Mammary microvascular endothelial cell (primary cell): ENCODE results near the gene TRAK1. TPM values are rescaled to one million over a fixed set of nuclear protein-coding genes. Genes with fewer than 3 reads are reported as not detected.

Experiments
- total RNA-seq: library from RNA; depleted of rRNA; stranded (reverse); fragments of >200 nt; gene quantifications from 2 replicates; pipeline ENCODE4 v1.2.3, GENCODE V29; 2015

TRAK1 gene, protein sequence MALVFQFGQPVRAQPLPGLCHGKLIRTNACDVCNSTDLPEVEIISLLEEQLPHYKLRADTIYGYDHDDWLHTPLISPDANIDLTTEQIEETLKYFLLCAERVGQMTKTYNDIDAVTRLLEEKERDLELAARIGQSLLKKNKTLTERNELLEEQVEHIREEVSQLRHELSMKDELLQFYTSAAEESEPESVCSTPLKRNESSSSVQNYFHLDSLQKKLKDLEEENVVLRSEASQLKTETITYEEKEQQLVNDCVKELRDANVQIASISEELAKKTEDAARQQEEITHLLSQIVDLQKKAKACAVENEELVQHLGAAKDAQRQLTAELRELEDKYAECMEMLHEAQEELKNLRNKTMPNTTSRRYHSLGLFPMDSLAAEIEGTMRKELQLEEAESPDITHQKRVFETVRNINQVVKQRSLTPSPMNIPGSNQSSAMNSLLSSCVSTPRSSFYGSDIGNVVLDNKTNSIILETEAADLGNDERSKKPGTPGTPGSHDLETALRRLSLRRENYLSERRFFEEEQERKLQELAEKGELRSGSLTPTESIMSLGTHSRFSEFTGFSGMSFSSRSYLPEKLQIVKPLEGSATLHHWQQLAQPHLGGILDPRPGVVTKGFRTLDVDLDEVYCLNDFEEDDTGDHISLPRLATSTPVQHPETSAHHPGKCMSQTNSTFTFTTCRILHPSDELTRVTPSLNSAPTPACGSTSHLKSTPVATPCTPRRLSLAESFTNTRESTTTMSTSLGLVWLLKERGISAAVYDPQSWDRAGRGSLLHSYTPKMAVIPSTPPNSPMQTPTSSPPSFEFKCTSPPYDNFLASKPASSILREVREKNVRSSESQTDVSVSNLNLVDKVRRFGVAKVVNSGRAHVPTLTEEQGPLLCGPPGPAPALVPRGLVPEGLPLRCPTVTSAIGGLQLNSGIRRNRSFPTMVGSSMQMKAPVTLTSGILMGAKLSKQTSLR
- total RNA-seq: 53.8 and 55.6 TPM in 2 replicates

DNA sequence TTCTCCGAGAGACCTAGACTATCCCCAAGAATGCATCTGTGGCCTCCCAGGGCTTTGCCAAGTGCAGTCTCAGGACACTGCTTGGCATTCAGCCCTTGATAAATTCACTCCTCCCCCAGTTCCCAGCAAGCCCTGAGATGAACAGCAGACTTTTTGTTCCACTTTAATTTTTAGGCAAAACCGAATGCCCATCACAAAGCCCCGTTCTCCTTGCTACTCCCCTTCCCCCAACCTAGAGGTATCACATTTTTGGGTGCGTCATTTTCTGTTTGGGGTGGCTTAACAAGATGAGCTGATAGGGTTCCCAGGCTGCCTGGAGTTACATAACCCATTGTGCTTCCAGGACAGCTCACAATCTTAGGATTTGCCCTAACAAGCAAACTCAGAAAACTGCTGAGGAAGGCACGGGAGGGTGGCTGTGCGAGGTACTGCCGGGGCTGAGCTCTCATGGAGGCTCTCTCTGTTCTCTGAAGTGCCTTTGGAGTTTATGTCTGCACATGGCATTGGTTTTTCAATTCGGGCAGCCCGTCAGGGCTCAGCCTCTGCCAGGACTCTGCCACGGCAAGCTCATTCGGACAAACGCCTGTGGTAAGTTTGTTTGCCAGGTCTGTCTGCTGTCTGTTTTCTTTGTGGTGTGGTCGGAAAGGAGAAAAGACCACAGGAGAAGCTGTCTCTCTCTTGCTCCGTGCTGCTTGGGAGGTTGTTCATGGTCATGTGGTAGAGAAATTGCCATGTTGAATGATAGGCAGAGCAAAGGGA, at the start of gene TRAK1:
Gene TRAK1, plus strand, starts transcription at position 385 of the 759 bp plus-strand sequence. Its CDS starts 113 bp downstream, at position 498.

DNA sequence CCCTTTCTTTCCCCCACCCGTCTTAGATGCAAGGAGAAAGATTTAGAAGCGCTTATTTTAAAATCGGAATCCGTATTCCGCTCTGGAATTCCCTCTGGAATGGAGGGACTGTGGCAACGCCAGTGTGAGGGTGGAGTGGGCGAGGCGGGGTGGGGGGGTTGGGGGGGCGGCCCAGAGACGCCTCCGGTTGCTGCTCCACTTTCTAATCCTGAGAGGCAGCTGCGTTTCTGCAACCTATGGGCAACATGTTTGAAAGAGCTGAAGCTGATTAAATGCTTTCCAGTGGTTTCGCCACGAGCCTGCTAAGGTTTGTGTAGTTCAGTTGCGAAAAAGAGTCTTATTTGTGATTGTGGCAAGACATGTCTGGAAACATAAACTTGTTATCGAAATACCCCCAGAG, 174.9 kb downstream of the TRAK1 start, which contains the start of gene CCK:
Gene CCK, minus strand, starts transcription at position 101 of the 400 bp plus-strand sequence. CDS start 2,555 bp downstream, outside the sequence.

Other genes starting within 250 kb of the TRAK1 start
- gene ULK4, start 129.3 kb upstream of the TRAK1 start, total RNA-seq: 6.3 and 12.5 TPM in 2 replicates
- not detected in 2 replicates for gene CCK, start 174.8 kb downstream of the TRAK1 start, total RNA-seq